ENCODE measurements around the gene RPL32. TPM values are rescaled to one million over a fixed set of nuclear protein-coding genes. Genes with fewer than 3 reads are reported as not detected.

RPL32 gene
- total and polyA plus RNA-seq, 2 of the 4 experiments (the other 2 are of a cell fraction): 566 to 1,856 TPM

- no peak overlapping the region for H3K23ac ChIP-seq (ENCODE audit: low read depth, low read length)
- H3K4me3 ChIP-seq (ENCODE audit: insufficient read depth, low read depth, low read length): no peak overlapping the region
- dilution Hi-C loops (cut with HindIII; ENCODE audit: low sequenced_read_pairs, unreplicated experiment) (no loop called here), intact Hi-C loops (cut with micrococcal nuclease) (no loop called here), in situ Hi-C loops (cut with MboI; ENCODE audit: low sequenced_read_pairs) (loop anchor here (25.0 kb wide), 1 partner anchor 741 kb away; no protein-coding TSS in a partner anchor)
- no peak overlapping the region for H2BK20ac ChIP-seq (ENCODE audit: low read depth, low read length)
- H3K9me1 ChIP-seq (ENCODE audit: insufficient read depth, low read length): no peaks in the 10 kb centered on the region
- POLR2A ChIA-PET (ENCODE audit: unreplicated experiment): no interaction called here
- DNase-seq (no peak), ATAC-seq (ENCODE audit: low read depth) (no peak)
- no peak overlapping the region for H3K4me2 ChIP-seq (ENCODE audit: low read depth, low read length)
- H3K36me3 ChIP-seq (ENCODE audit: control insufficient read depth, insufficient read depth, low read length): no peaks in the 10 kb centered on the region
- no peaks in the 10 kb centered on the region for H4K20me1 ChIP-seq (ENCODE audit: insufficient read depth, low read length)
- BruUV-seq (replicated peaks): no TSS peak
- H3K79me1 ChIP-seq (ENCODE audit: low read depth in 1 of 2, low read length in 2 of 2): no peaks in the 10 kb centered on the region
- no peak overlapping the region for H3K18ac ChIP-seq (ENCODE audit: low read depth, low read length)
- H4K91ac ChIP-seq (ENCODE audit: insufficient read depth, low read depth, low read length): no peak overlapping the region
- H2AFZ ChIP-seq (replicated peaks; ENCODE audit: low read length, poor library complexity): no peak overlapping the region
- H2BK120ac ChIP-seq (ENCODE audit: low read depth, low read length): no peak overlapping the region
- no peaks in the 10 kb centered on the region for H3K9me3 ChIP-seq (ENCODE audit: control insufficient read depth, insufficient read depth, low read length)
- H3K27me3 ChIP-seq (ENCODE audit: control insufficient read depth, insufficient read depth, low read length): peaks cover 36% of the 10 kb centered on the region
- TF ChIP-seq ELK1 (IDR thresholded peaks at IDR 0.05; ENCODE audit: borderline replicate concordance, low read depth, low read length): no peak
- no peak for TF ChIP-seq USF2 (IDR thresholded peaks at IDR 0.05; ENCODE audit: low read depth, low read length)
- TF ChIP-seq CEBPB (IDR thresholded peaks at IDR 0.05; ENCODE audit: low read depth, low read length): no peak
- no peak for TF ChIP-seq FOS (IDR thresholded peaks at IDR 0.05; ENCODE audit: low read depth, low read length)
- no peak for TF ChIP-seq BHLHE40 (IDR thresholded peaks at IDR 0.05; ENCODE audit: low read depth, low read length)
- no peak for TF ChIP-seq CTCF (conservative IDR thresholded peaks at IDR 0.05; ENCODE audit: low read depth, low read length)
- TF ChIP-seq MAFK (IDR thresholded peaks at IDR 0.05; ENCODE audit: low read depth, low read length): no peak
- no peak for TF ChIP-seq SMC3 (IDR thresholded peaks at IDR 0.05; ENCODE audit: low read depth, low read length)
- no peak overlapping the region for H2BK15ac ChIP-seq (ENCODE audit: low read depth, low read length)
- H4K5ac ChIP-seq (ENCODE audit: low read depth, low read length): no peak overlapping the region
- no peaks in the 10 kb centered on the region for H3K4me1 ChIP-seq (ENCODE audit: control insufficient read depth, insufficient read depth, low read length)
- no peak overlapping the region for H3K4ac ChIP-seq (ENCODE audit: low read depth, low read length)
- H3K9ac ChIP-seq (ENCODE audit: low read depth, low read length): no peak overlapping the region
- CTCF ChIA-PET: interaction anchor here (1.6 kb wide), 1 partner anchor 10 kb away, joined by 4 read pairs; no protein-coding TSS in a partner anchor
- WGBS, 2 experiments (ENCODE audit: extremely low coverage in 2 of 2, insufficient read length in 1 of 2): 42% methylated on average over 2 of the region's 2 CpGs; no CpG with 5 or more reads in 1 of the 2 experiments
- H3K27ac ChIP-seq (ENCODE audit: insufficient read depth, low read length): no peak overlapping the region
- no peak overlapping the region for H2BK5ac ChIP-seq (ENCODE audit: low read depth, low read length, poor library complexity, severe bottlenecking)
- H2AK9ac ChIP-seq (replicated peaks; ENCODE audit: low read depth, low read length, poor library complexity): no peak overlapping the region
- no peak overlapping the region for H3K56ac ChIP-seq (ENCODE audit: extremely low read depth, insufficient read depth, low read length)
- no peak overlapping the region for H2AK5ac ChIP-seq (ENCODE audit: low read depth, low read length)
- H4K8ac ChIP-seq (ENCODE audit: low read depth in 2 of 2, low read length in 2 of 2): no peak overlapping the region
- no peak overlapping the region for H3K14ac ChIP-seq (replicated peaks; ENCODE audit: low read depth, low read length)
These were observed 36.8 kb upstream of the RPL32 start for GRCh38 chr3:12878141-12878574.
